DND-41 (cell line): ENCODE measurements around the gene TRDMT1.
"Not testable (repeated sequence)": the region's sequence is repeated elsewhere in the genome, so short reads cannot be mapped to it uniquely, and the experiment has no call there.

Experiments
- ATAC-seq: fragments of 200-7000 bp; cut with Tn5 transposase; 3 replicates; pipeline ENCODE4 v1.9.1; 2021; ENCODE audit warnings: low read depth; ENCODE audit not compliant: insufficient read depth
- DNase-seq: peaks from one replicate; pipeline ENCODE4 v3.0.0-alpha.2; 2020
- H2AFZ ChIP-seq: 2 replicates; pipeline ENCODE4 v1.6.0; 2012; ENCODE audit warnings: low read depth, low read length
- H3K27ac ChIP-seq: 2 replicates; pipeline ENCODE4 v1.5.1; 2012; ENCODE audit warnings: low read length, inconsistent platforms
- H3K27me3 ChIP-seq: fragments of 200-600 bp; sonication (generic); 2 replicates; pipeline ENCODE4 v1.6.0; 2012; ENCODE audit warnings: low read length, mild to moderate bottlenecking, inconsistent platforms; ENCODE audit not compliant: insufficient read depth, poor library complexity
- H3K36me3 ChIP-seq: 2 replicates; pipeline ENCODE4 v1.5.1; 2012; ENCODE audit warnings: low read length, inconsistent platforms; ENCODE audit not compliant: insufficient read depth
- H3K4me1 ChIP-seq: 2 replicates; pipeline ENCODE4 v1.5.1; 2012; ENCODE audit warnings: mild to moderate bottlenecking, low read length; ENCODE audit not compliant: insufficient read depth
- H3K4me2 ChIP-seq: 2 replicates; pipeline ENCODE4 v1.6.0; 2012; ENCODE audit warnings: mild to moderate bottlenecking, moderate library complexity, low read length, inconsistent platforms; ENCODE audit not compliant: insufficient read depth
- H3K4me3 ChIP-seq, 2 experiments: fragments of 200-600 bp in 1 of 2; shearing (Covaris generic) in 1 of 2; 2 replicates each; pipeline ENCODE4 v1.5.1; 2012 to 2016; ENCODE audit warnings: inconsistent platforms in 2 of 2, low read length in 2 of 2, mild to moderate bottlenecking in 2 of 2, low read depth in 1 of 2, moderate library complexity in 1 of 2
- H3K79me2 ChIP-seq: 2 replicates; pipeline ENCODE4 v1.6.0; 2012; ENCODE audit warnings: low read length, inconsistent platforms; ENCODE audit not compliant: insufficient read depth
- H3K9ac ChIP-seq: 2 replicates; pipeline ENCODE4 v1.6.0; 2012; ENCODE audit warnings: low read depth, mild to moderate bottlenecking, inconsistent platforms, low read length, moderate library complexity
- H3K9me3 ChIP-seq: 2 replicates; pipeline ENCODE4 v1.5.1; 2012; ENCODE audit warnings: low read length, moderate library complexity, mild to moderate bottlenecking, inconsistent platforms; ENCODE audit not compliant: insufficient read depth, severe bottlenecking
- H4K20me1 ChIP-seq: 2 replicates; pipeline ENCODE4 v1.6.0; 2012; ENCODE audit warnings: low read length; ENCODE audit not compliant: insufficient read depth
- CTCF ChIP-seq: IDR thresholded peaks from 2 replicates; pipeline ENCODE4 v1.5.1; 2012; ENCODE audit warnings: borderline replicate concordance, low read length, moderate library complexity, mild to moderate bottlenecking; ENCODE audit not compliant: poor library complexity, severe bottlenecking; ENCODE audit errors: extremely low read depth
- EZH2 ChIP-seq: IDR thresholded peaks from 3 replicates; pipeline ENCODE4 v1.6.1; 2012; ENCODE audit warnings: borderline replicate concordance, low read depth, mild to moderate bottlenecking, moderate library complexity, low read length, inconsistent platforms; ENCODE audit not compliant: severe bottlenecking

TRDMT1 gene

GRCh38 chr10:17119845-17120244 is 81.6 kb downstream of the TRDMT1 start:
- no peak overlapping the region for H3K4me2 ChIP-seq
- H3K27me3 ChIP-seq, result no peaks in the 10 kb centered on the region
- no peak overlapping the region for H3K4me3 ChIP-seq
- no peak overlapping the region for H2AFZ ChIP-seq
- H3K4me1 ChIP-seq, result no peaks in the 10 kb centered on the region
- no peaks in the 10 kb centered on the region for H4K20me1 ChIP-seq
- TF ChIP-seq EZH2 (no peak), CTCF (no peak)
- no peak for ATAC-seq
- no peaks in the 10 kb centered on the region for H3K9me3 ChIP-seq
- no peak overlapping the region for H3K27ac ChIP-seq
- DNase-seq, result no peak
- H3K36me3 ChIP-seq, result no peaks in the 10 kb centered on the region
- H3K9ac ChIP-seq, result no peak overlapping the region
- H3K79me2 ChIP-seq, result no peaks in the 10 kb centered on the region

- Histone ChIP-seq H3K4me2 (no peak overlapping the region), H3K27ac (no peak overlapping the region), H3K9me3 (no peaks in the 10 kb centered on the region), H3K4me3 (no peak overlapping the region), H3K4me1 (no peaks in the 10 kb centered on the region), H4K20me1 (no peaks in the 10 kb centered on the region), H3K79me2 (no peaks in the 10 kb centered on the region), H3K9ac (no peak overlapping the region), H2AFZ (no peak overlapping the region), H3K27me3 (no peaks in the 10 kb centered on the region), H3K36me3 (no peaks in the 10 kb centered on the region)
- ATAC-seq (no peak), DNase-seq (no peak)
- TF ChIP-seq EZH2 (no peak), CTCF (no peak)
Observed at GRCh38 chr10:17116193-17116592, 85.3 kb downstream of the TRDMT1 start.

- no peaks in the 10 kb centered on the region for H3K36me3 ChIP-seq
- H3K9me3 ChIP-seq, result no peaks in the 10 kb centered on the region
- H3K4me2 ChIP-seq, result no peak overlapping the region
- TF ChIP-seq CTCF (no peak), EZH2 (no peak)
- no peak overlapping the region for H3K9ac ChIP-seq
- no peak overlapping the region for H2AFZ ChIP-seq
- no peak for ATAC-seq
- H3K4me3 ChIP-seq, result no peak overlapping the region
- DNase-seq, result no peak
- no peak overlapping the region for H3K27ac ChIP-seq
- no peaks in the 10 kb centered on the region for H3K4me1 ChIP-seq
- no peaks in the 10 kb centered on the region for H3K27me3 ChIP-seq
- no peaks in the 10 kb centered on the region for H3K79me2 ChIP-seq
- no peaks in the 10 kb centered on the region for H4K20me1 ChIP-seq
Observed at GRCh38 chr10:17115683-17116082, 85.8 kb downstream of the TRDMT1 start.

GRCh38 chr10:17114878-17115444 is 86.5 kb downstream of the TRDMT1 start:
- H3K4me2 ChIP-seq, H4K20me1 ChIP-seq, H3K9ac ChIP-seq, H2AFZ ChIP-seq, H3K27ac ChIP-seq, H3K27me3 ChIP-seq, H3K4me1 ChIP-seq, H3K79me2 ChIP-seq, H3K4me3 ChIP-seq, H3K36me3 ChIP-seq, H3K9me3 ChIP-seq: not testable (repeated sequence)
- ATAC-seq (peak; percentile 83), DNase-seq (peak; percentile 12)
